B cell (primary cell): ENCODE measurements around the gene FMNL2. TPM values are rescaled to one million over a fixed set of nuclear protein-coding genes. Genes with fewer than 3 reads are reported as not detected.

Experiments
- ATAC-seq: fragments of 200-7000 bp; cut with Tn5 transposase; one replicate; pipeline ENCODE4 v1.10.0; 2021; ENCODE audit warnings: low read depth, mild to moderate bottlenecking, moderate number of reproducible peaks, moderate library complexity
- CTCF ChIA-PET: fragments of 350-600 bp; sonication (Branson Sonifier 250); formaldehyde crosslinking; loops from one replicate; lab custom pipeline; 2021; ENCODE audit warnings: antibody characterized with exemption, inconsistent platforms; lab: Charles Lee
- POLR2A ChIA-PET: fragments of 350-600 bp; sonication (Branson Sonifier 250); formaldehyde crosslinking; loops from one replicate; lab custom pipeline; 2021; ENCODE audit warnings: antibody characterized with exemption; lab: Charles Lee
- DNase-seq: peaks from one replicate; pipeline ENCODE4 v3.0.0; 2013
- H2AFZ ChIP-seq: 2 replicates; pipeline ENCODE4 v1.6.1; 2012; ENCODE audit warnings: mild to moderate bottlenecking, low read depth, low read length; ENCODE audit not compliant: insufficient read depth, poor library complexity, severe bottlenecking
- H3K27ac ChIP-seq, 2 donors: 1 replicate in 1 of 2; 2 replicates in 1 of 2; pipeline ENCODE4 v1.5.1; 2012 to 2013; ENCODE audit warnings: low read length in 2 of 2, mild to moderate bottlenecking in 2 of 2, moderate library complexity in 1 of 2
- H3K27me3 ChIP-seq, 4 experiments: fragments of 200-600 bp in 1 of 4; sonication (generic) in 1 of 4; replicated peaks in 1 of 4; 1 replicate in 2 of 4; 2 replicates in 2 of 4; pipeline versions ENCODE4 v1.6.1 to v1.7.0; 2013 to 2016; ENCODE audit warnings: low read length in 3 of 4, mild to moderate bottlenecking in 2 of 4, mixed read lengths in 1 of 4, moderate library complexity in 1 of 4; ENCODE audit not compliant: insufficient read depth in 4 of 4, control insufficient read depth in 3 of 4; ENCODE audit errors: control extremely low read depth in 1 of 4
- H3K36me3 ChIP-seq, 2 experiments: replicated peaks in 1 of 2; 1 replicate in 1 of 2; 2 replicates in 1 of 2; pipeline versions ENCODE4 v1.6.1 to v1.7.1; 2013; ENCODE audit warnings: low read length in 1 of 2; ENCODE audit not compliant: insufficient read depth in 2 of 2, control insufficient read depth in 1 of 2; ENCODE audit errors: control extremely low read depth in 1 of 2, extremely low read depth in 1 of 2
- H3K4me1 ChIP-seq, 2 donors: fragments of 200-600 bp in 1 of 2; sonication (generic) in 1 of 2; 1 replicate in 1 of 2; 2 replicates in 1 of 2; pipeline versions ENCODE4 v1.5.1 to v1.6.1; 2013 to 2017; ENCODE audit warnings: low read length in 2 of 2; ENCODE audit not compliant: control insufficient read depth in 2 of 2, insufficient read depth in 2 of 2
- H3K4me2 ChIP-seq: replicated peaks from 2 replicates; pipeline ENCODE3; 2012; ENCODE audit warnings: mild to moderate bottlenecking, low read depth, low read length; ENCODE audit not compliant: poor library complexity, severe bottlenecking
- H3K4me3 ChIP-seq, 5 experiments: fragments of 200-600 bp in 1 of 5; sonication (generic) in 1 of 5; 1 replicate in 3 of 5; 2 replicates in 2 of 5; pipeline versions ENCODE4 v1.5.1 to v1.7.0; 2011 to 2016; ENCODE audit warnings: low read length in 4 of 5, mild to moderate bottlenecking in 4 of 5, low read depth in 2 of 5, control low read depth in 1 of 5, moderate library complexity in 1 of 5; ENCODE audit not compliant: insufficient read depth in 1 of 5; ENCODE audit errors: control extremely low read depth in 1 of 5, extremely low read depth in 1 of 5
- H3K79me2 ChIP-seq: fragments of 200-600 bp; sonication (generic); one replicate; pipeline ENCODE4 v1.6.0; 2016; ENCODE audit warnings: low read length; ENCODE audit not compliant: control insufficient read depth, insufficient read depth
- H3K9ac ChIP-seq: fragments of 200-600 bp; sonication (generic); 2 replicates; pipeline ENCODE4 v1.6.1; 2017; ENCODE audit warnings: mild to moderate bottlenecking, low read length, moderate library complexity
- H3K9me3 ChIP-seq, 3 donors: one replicate each; pipeline versions ENCODE4 v1.6.1 to v1.7.1; 2013; ENCODE audit warnings: low read length in 2 of 3; ENCODE audit not compliant: control insufficient read depth in 2 of 3, insufficient read depth in 1 of 3; ENCODE audit errors: control extremely low read depth in 1 of 3
- H4K20me1 ChIP-seq: 2 replicates; pipeline ENCODE4 v1.6.0; 2012; ENCODE audit warnings: mild to moderate bottlenecking, low read length; ENCODE audit not compliant: insufficient read depth, control insufficient read depth, poor library complexity, severe bottlenecking
- H3K27ac Mint-ChIP-seq: one replicate; pipeline ENCODE4 v1.8.0; 2021; ENCODE audit warnings: mixed read lengths
- H3K27me3 Mint-ChIP-seq: one replicate; pipeline ENCODE4 v1.8.0; 2021; ENCODE audit warnings: mixed read lengths
- H3K4me1 Mint-ChIP-seq: one replicate; pipeline ENCODE4 v1.8.0; 2021; ENCODE audit warnings: mixed read lengths
- H3K4me3 Mint-ChIP-seq: one replicate; pipeline ENCODE4 v1.8.0; 2021; ENCODE audit warnings: mixed read lengths
- H3K9me3 Mint-ChIP-seq: one replicate; pipeline ENCODE4 v1.8.0; 2022; ENCODE audit warnings: mixed read lengths; ENCODE audit not compliant: insufficient read depth
- CTCF ChIP-seq: fragments of 200-600 bp; IDR thresholded peaks from one replicate; pipeline ENCODE4 v1.8.0; 2022; ENCODE audit warnings: antibody characterized with exemption, mild to moderate bottlenecking
- EZH2 ChIP-seq: IDR thresholded peaks from 2 replicates; pipeline ENCODE4 v1.6.1; 2012; ENCODE audit warnings: borderline replicate concordance, low read depth, mild to moderate bottlenecking, moderate library complexity, low read length; ENCODE audit not compliant: insufficient read depth, poor library complexity, severe bottlenecking
- WGBS: methylation state at CpG from one replicate; pipeline ENCODE4 v1.1.5; 2013; ENCODE audit warnings: missing lambda C conversion rate; ENCODE audit not compliant: insufficient coverage; 5-methylcytosine and 5-hydroxymethylcytosine counted together
- intact Hi-C: fragments of 100-400 bp; cut with micrococcal nuclease; formaldehyde crosslinking; loops from one replicate; pipeline ENCODE4 v1.10.0; 2022
- polyA plus RNA-seq: library from polyadenylated mRNA; depleted of rRNA; stranded (reverse); fragments of >200 nt; gene quantifications from 2 replicates; pipeline ENCODE4 v1.2.3, GENCODE V29; 2012
- total RNA-seq, 2 donors: library from RNA; stranded (reverse); fragments of 120-200 nt in 1 of 2; gene quantifications; 1 replicate in 1 of 2; 2 replicates in 1 of 2; pipeline versions ENCODE4 v1.2.3 to v1.2.4, GENCODE V29; 2013 to 2022

Gene FMNL2
- total and polyA plus RNA-seq, 2 donors (not counting 1 experiment from before 2014, with no cell fraction given) = 0.73 to 8.8 TPM

GRCh38 chr2:152339556-152340286, 4.7 kb downstream of the FMNL2 start:
- Histone ChIP-seq H3K4me1 (peaks cover 8 to 9% of the 10 kb centered on the region in 2 donors), H3K4me3 (no peak overlapping the region), H3K4me2 (no peak overlapping the region), H2AFZ (no peak overlapping the region), H3K27me3 (peaks cover 0 to 14% (median 2%) of the 10 kb centered on the region in 4 experiments), H4K20me1 (no peaks in the 10 kb centered on the region), H3K79me2 (no peaks in the 10 kb centered on the region), H3K27ac (no peak overlapping the region), H3K36me3 (no peaks in the 10 kb centered on the region), H3K9me3 (no peaks in the 10 kb centered on the region), H3K9ac (no peak overlapping the region)
- H3K9me3 Mint-ChIP-seq = no peaks in the 10 kb centered on the region
- POLR2A ChIA-PET = interaction anchor here (0.6 kb wide), 1 partner anchor 573 kb away, joined by 4 read pairs; no protein-coding TSS in a partner anchor
- intact Hi-C loops = loop anchor here (10.0 kb wide), 1 partner anchor 375 kb away; the partner anchor contains the start of genes ARL6IP6 and PRPF40A
- DNase-seq (no peak), ATAC-seq (no peak)
- H3K4me3 Mint-ChIP-seq = no peak overlapping the region
- H3K27ac Mint-ChIP-seq = no peak overlapping the region
- CTCF ChIA-PET = interaction anchor here (0.6 kb wide), 1 partner anchor 124 kb away, joined by 5 read pairs; no protein-coding TSS in a partner anchor
- WGBS = no CpG with 5 or more reads among the region's 2 CpGs
- peaks cover 11% of the 10 kb centered on the region for H3K4me1 Mint-ChIP-seq
- no peak for TF ChIP-seq EZH2
- TF ChIP-seq CTCF = no peak
- peaks cover 5% of the 10 kb centered on the region for H3K27me3 Mint-ChIP-seq

DNA sequence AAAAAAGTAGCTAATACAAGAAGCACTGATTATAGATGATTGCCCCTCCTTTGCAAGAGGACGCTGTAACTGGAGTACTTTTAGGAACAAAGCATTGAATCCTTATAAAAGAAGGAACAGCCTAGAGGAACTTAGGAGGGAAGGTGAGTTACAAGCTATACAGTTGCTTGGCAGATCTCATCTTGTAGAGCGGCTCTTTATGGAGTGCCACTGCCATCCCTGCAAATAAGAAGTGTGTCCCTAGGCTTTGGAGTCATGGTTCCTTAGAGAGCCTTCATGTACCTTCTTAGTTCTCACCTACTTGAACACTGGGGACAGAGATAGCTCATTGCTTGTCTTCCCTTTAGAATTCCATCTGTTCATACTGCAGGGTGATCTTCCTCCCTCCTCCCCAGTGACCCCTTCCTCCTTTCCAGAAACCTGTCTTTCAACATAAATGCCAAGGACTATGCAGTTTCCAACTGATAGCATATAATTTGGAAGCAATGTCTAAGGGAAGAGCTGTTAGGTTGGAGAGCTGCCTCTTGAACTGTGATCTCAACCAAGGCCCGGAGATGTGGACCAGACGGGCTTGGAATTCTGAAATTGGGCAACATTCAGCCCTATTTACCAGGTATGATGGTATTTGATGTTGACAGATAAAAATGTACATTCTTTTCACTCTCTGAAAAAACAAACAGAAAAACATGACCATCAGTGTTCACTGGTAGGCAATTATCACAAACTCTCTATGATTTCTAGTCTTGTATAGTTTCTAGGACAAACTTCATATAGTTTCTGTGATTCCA, 7.5 kb downstream of the FMNL2 start:
- TF ChIP-seq CTCF (no peak), EZH2 (no peak)
- H3K9ac ChIP-seq = no peak overlapping the region
- ChIA-PET POLR2A (no interaction called here), CTCF (no interaction called here)
- no peak overlapping the region for H2AFZ ChIP-seq
- no peaks in the 10 kb centered on the region for H3K4me1 Mint-ChIP-seq
- DNase-seq (no peak), ATAC-seq (no peak)
- H3K27ac Mint-ChIP-seq = no peak overlapping the region
- H3K79me2 ChIP-seq = no peaks in the 10 kb centered on the region
- H3K4me3 Mint-ChIP-seq = no peak overlapping the region
- no peak overlapping the region for H3K4me2 ChIP-seq
- no peaks in the 10 kb centered on the region for H3K9me3 ChIP-seq
- intact Hi-C loops = no loop called here
- no peaks in the 10 kb centered on the region for H3K27me3 ChIP-seq
- H3K4me3 ChIP-seq = no peak overlapping the region
- no peaks in the 10 kb centered on the region for H4K20me1 ChIP-seq
- no peak overlapping the region for H3K27ac ChIP-seq
- H3K36me3 ChIP-seq = no peaks in the 10 kb centered on the region
- H3K9me3 Mint-ChIP-seq = no peaks in the 10 kb centered on the region
- WGBS = 100% methylated on average over 1 of the region's 4 CpGs
- H3K4me1 ChIP-seq = no peaks in the 10 kb centered on the region
- no peaks in the 10 kb centered on the region for H3K27me3 Mint-ChIP-seq
